NCI-H226 (cell line): Measurements from ENCODE around the gene SMOC1.
"Not testable (repeated sequence)": the region's sequence is repeated elsewhere in the genome, so short reads cannot be mapped to it uniquely, and the experiment has no call there.

Experiments used
- DNase-seq: peaks from one replicate; pipeline ENCODE4 v3.0.0-alpha.2; 2015

Gene SMOC1

GRCh38 chr14:69903046-69903445 lies 23.8 kb downstream of the SMOC1 start:
- DNase-seq = not testable (repeated sequence)

GRCh38 chr14:69904246-69904645 lies 25.0 kb downstream of the SMOC1 start:
- no peak for DNase-seq

- no peak for DNase-seq
Observed at GRCh38 chr14:69906201-69906600, 27.0 kb downstream of the SMOC1 start.

GRCh38 chr14:69909826-69910550 lies 30.8 kb downstream of the SMOC1 start:
- no peak for DNase-seq

DNA sequence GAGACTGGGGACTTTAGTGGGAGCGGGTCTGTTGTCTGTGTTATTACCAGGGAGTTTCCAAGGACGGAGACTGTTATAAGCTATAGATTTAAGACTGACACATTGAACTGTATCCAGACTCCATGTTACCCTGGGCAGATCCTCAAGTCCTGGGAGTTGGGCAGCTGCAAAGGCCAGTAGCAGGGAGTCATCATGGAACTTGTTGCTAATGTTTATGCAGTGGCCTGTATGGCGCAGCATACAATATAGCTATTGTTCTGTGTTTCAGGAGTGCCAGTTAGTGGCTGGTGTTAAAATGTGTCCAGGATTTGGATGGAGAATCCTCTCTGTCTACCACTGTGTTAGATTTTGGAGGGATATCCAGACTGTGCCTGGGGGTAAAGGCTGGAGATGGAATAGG lies 31.7 kb downstream of the SMOC1 start:
- no peak for DNase-seq

DNA sequence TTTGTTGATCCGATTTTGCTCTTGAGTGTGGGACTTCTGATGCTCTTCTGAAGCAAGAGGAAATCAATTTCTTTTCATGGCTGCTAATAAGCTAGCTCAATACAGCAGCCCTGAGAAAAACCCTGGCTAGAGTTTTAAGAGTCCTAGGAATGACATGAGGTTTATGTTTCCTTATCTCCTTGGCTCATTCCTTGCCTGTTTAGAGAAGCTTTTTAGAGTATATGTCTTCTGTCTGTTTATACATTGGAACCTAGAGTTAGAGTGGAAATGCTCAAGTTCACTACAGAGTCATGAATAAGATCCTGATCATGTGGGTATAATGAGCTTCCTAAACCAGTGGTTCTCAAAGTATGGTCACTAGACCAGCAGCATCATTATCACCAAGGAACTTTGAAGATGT lies 34.5 kb downstream of the SMOC1 start:
- no peak for DNase-seq

DNA sequence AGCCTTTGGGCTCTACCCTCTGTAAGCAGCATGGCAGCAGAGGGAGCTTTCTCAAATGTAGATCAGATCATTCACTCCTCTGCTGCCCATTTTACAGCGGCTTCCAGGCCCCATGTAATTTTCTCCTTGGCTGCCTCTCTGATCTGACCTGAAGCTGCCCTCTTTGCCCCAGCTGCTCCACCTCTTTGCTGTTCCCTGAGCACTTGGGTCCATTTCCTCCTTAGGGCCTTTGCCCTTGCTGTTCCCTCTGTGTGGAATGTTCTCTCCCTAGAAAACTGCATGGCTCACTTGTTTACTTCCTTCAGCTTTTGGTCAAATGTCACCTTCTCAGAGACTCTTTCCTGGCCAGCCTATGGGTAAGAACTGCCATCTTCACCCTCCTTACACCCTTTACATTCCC lies 37.2 kb downstream of the SMOC1 start:
- DNase-seq = no peak

DNA sequence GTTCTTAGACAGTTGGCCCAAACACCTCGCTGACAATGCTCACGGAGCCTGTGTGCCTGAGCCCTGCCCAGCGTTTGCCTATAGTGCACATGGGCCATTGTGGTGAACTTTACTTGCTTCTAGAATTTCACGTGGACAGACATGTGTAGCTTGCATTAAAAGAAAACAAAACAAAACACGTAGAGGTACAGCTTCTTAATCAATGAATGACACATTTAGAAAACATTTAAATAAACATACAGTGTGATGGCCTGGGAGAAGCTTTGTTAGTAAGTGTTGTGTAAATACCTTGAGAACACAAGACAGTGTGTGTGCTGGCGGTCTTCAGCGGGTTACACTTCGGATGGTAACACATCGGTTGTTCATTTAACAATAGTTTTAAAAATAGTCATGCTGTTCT lies 38.1 kb downstream of the SMOC1 start:
- DNase-seq = no peak

DNA sequence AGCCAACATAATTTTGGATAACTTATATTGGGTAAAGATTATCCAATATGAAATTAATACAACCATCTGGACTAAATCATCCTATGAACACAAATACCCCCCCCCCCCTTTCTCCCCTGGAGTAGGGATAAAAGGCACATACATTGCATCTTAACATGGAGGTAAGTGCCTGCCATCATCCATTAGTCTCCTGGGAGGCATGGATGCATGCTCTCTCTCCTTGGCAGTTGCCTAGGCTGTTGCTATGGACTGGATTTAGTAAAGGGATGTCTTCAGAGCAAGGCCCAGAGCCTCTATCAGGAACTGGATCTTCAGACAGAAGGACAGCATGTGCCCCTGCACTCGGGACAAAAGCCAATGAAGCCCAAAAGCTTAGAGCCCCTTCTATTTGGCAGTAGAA lies 40.6 kb downstream of the SMOC1 start:
- DNase-seq = no peak

GRCh38 chr14:69921052-69921451 lies 41.8 kb downstream of the SMOC1 start:
- no peak for DNase-seq

DNA sequence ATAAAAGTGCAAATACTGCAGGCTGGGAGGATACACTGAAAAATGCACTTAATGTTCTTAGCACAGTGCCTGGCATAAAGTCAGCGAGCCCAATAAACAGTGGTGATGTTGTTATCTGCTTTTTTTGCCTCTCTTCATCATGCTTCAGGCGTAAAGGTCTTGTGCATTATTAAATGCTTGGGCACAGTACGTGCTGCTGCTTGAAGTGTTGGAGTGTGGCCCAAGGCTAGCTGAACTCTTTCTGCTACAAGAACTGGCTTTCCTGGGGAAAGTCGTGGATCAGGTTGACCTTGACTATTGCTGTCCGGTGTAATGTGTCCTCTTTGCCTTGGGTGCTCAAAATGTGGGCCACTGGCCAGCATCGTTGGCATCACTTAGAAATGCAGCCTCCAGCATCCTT lies 43.0 kb downstream of the SMOC1 start:
- no peak for DNase-seq

DNA sequence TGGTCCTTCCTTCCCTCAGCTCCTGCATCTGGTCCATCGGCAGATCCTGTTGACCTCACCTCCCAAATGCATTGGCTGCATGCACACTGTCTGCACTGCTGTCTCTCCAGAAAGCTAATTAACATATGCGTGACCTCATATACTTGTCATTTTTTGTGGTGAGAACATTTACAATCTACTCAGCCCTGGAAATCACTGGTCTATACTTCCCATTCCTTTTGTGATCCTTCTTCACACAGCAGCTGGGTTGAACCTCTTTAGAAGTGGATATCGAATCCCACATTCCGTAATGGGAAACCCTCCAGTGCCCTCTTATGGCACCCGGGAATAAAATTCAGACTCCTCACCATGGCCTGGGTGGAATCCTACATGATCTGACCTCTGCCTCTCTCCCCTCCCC lies 45.0 kb downstream of the SMOC1 start:
- no peak for DNase-seq

DNA sequence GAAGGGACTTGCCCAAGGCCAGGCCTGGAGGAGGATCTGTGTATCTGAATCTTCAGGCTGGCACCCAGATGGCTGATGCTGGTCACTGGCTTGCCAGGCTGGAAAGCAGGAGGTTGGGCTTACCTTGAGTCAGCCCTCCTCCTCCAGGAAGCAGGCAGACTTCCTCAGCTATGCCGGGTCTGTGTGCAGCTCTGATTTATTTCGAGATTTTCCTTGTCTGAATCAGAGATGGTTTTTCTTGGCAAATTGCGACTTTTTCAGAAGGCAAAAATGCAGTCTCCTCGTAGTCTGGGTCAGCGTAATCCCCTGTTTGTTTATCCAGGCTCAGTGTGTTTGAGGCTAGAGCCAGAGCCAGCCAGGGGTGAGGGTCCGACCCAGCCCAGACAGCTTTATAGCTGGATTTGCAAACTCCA lies 48.9 kb downstream of the SMOC1 start:
- no peak for DNase-seq

DNA sequence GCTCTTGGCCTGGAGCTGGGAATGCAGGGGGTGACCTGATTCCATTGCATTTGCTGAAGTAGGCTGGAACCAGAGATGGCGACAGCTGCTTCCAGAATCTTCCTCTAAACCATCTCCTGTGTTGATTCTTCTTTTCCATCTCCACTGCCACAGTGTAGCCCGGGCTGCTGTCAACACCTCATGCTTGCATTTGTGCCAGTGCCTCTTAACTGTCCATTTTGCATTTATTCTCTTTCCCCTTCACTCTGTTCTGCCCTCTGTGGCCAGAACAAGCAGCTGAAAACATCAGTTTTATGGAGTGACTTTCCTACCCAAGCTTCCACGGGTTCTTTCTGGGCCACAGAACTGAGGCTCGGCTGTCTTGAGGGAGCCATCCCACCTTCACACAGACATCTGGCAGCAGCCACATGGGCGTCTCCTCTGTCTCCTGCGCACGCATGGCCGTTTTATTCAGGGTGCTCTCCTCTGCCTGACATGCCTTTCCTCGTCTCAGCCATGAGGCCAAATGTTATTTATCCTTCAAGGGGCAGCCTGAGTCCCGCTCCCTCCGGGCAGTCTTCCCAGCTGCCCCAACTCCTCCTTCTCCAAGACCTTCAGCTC lies 51.7 kb downstream of the SMOC1 start:
- DNase-seq = no peak

GRCh38 chr14:69931960-69932359 lies 52.7 kb downstream of the SMOC1 start:
- no peak for DNase-seq

DNA sequence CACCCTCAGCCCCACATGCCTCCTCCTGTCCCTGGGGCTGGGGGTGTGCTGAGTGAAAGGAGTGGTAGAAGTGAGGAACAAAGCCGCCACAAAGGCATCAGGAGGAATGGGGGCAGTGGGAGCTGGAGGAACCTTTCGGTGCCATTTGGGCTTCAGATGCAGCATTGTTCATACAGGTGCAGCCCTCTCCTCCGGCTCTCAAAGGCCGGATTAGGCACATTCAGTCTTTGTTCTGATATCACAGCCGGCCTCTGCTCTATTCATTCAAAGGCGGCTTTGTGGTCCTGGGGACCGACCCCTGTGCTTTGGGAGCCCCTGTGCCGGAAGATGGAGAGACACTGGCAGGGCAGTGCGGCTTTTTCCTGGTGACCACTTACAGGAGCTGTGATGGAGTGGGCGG lies 53.2 kb downstream of the SMOC1 start:
- no peak for DNase-seq

DNA sequence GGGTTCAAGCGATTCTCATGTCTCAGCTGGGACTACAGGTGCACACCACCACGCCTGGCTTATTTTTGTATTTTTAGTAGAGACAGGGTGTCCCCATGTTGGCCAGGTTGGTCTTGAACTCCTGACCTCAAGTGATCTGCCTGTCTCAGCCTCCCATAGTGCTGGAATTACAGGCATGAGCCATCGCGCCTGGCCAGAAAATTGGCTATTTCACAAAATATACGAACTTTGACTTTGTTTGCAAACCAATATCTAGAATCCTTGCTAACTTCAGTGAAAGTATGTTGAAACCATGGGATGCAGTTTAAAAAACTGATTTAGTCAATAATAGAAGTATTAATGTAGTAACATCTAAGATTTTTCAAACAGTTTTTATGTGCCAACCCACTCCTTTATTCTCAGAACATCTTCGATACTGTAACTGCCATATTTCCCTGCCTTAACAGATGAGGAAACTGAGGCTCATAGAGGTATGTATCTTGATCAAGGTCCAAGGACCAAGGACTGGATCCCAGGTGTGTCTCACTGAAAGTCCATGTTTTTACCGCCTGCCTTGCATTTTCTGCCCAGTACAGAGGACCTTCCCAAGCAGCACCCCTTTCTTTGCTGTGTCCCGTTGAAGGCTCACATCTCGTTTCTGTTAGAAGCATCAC lies 54.5 kb downstream of the SMOC1 start:
- DNase-seq = no peak

DNA sequence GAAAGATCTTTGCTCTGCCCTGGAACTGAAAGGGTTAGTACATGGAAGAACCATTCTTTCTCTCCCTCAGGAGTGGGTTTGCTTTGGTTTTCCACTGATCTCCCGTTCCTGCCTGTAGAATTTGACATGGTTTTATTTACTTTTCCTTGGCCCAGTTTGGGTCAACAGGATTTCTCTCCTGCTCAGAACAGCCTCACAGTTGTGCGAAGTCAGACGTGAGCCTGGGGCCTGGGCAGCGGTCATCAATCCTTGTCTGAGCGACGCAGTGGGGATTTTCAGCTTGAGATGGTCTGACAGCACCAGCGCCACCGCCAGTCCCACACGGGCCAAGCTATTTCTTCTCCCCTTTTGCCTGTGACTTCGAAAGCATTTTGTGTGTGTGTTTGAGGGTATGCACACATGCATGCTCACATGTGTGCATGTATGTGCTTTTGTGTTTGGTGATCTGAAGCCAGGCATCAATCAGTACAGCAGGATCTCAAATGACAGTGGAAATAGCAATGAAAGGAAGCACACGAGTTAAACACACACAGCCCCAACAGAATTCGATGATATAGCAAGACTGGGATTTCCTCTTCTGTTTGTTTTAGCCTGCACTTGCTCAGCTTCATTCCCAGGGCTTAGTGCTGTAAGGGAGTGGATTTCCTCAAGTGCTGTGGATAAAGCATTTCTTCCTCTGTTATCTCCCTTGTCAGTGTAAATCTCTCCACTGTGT lies 58.3 kb downstream of the SMOC1 start:
- no peak for DNase-seq

DNA sequence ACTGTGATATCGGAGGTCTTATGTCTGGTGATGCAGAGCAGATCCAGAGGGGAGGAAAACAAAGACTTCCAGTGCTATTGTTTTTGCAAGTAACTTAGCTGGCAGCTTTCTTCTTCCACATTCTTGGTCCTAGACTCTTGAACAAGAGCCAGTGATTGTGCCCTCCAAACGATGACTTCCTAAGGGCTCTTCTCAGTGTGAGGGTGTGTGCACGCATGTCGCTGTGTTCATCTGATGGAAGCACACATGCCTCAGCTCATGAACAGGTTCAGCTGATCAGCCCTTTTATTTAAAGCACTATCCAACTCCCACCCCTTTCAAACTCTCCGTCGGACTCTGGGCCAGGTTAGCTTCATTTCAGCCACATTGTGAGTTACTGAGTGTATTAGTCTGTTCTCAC lies 59.5 kb downstream of the SMOC1 start:
- no peak for DNase-seq

GRCh38 chr14:69941768-69942742 lies 62.8 kb downstream of the SMOC1 start:
- no peak for DNase-seq

DNA sequence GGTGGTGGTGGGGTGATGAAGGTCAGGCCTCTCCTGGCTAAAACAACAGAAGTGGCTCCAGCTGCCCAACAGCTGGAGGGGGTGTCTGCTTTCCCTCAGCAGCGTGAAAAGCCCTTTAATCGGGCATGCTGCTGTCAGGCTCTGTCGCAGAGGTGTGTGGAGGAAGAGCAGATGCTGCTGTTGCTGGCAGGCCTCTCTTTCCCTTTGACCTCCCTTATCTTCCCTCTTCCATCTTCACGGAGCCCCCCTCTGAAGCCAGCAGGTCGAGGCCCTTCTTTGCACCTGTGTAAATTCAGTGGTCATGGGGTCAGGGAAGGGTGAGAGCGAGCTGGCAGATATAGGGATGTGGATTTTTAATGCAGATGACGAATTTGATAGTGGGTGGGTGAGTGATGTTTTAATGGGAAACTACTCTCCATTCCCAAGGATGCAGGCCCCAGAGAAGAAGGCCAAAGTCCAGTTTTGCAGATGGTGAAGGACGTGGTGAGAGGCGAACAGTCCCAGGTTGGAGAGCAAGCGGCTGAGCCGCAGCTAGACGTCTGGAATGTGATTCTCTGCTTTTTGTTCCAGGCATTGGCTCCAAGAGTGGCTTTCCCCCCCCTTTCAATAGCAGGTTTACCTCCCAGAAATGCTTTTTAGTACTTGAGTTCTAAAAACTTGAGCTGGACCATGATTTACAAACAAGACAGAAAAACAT lies 64.0 kb downstream of the SMOC1 start:
- DNase-seq = no peak

DNA sequence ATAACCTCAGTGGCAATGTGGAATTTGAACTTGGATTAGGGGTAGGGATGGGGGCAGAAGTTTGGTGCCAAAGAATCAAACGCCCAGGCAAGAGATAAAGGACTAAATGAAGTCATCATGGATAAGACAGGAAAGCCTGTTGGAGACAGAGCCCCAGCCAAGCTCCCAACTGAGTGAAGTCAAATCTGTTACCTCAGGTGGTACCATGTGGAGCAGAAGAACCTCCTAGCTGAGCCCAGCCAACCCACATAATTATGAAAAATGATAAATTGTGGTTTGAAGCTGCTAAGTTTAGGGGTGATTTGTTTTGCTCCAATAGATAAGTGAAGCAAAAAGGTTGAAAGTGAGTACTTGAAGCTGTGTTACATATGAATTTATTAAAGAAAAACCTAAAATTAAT lies 66.1 kb downstream of the SMOC1 start:
- DNase-seq = no peak
